HEK293 (cell line): Measurements from ENCODE around the gene CCDC40.

Source experiments
- CTCF ChIA-PET: fragments of 350-600 bp; formaldehyde crosslinking; extraction: SDS; loops from one replicate; lab custom pipeline; 2021; ENCODE audit warnings: antibody characterized with exemption; lab: Yijun Ruan, JAX
- POLR2A ChIA-PET: fragments of 300-600 bp; formaldehyde crosslinking; extraction: SDS; loops from one replicate; lab custom pipeline; 2020; ENCODE audit warnings: antibody characterized with exemption, inconsistent platforms; lab: Yijun Ruan, JAX
- H3K27ac ChIP-seq: fragments of 200-500 bp; sonication (Bioruptor generic); 2 replicates; pipeline ENCODE4 v1.5.1; 2014; ENCODE audit warnings: low read depth, low read length, control low read depth, inconsistent platforms; ENCODE audit errors: extremely low read depth
- H3K36me3 ChIP-seq, 2 experiments: fragments of 200-500 bp in 1 of 2; sonication (Bioruptor generic) in 1 of 2; 1 replicate in 1 of 2; 2 replicates in 1 of 2; pipeline ENCODE4 v1.5.1; 2014 to 2017; ENCODE audit warnings: inconsistent platforms in 2 of 2, low read length in 2 of 2; ENCODE audit not compliant: control insufficient read depth in 2 of 2, insufficient read depth in 1 of 2
- H3K4me1 ChIP-seq: fragments of 200-500 bp; sonication (Bioruptor generic); 2 replicates; pipeline ENCODE4 v1.5.1; 2014; ENCODE audit warnings: mild to moderate bottlenecking, low read length, inconsistent platforms; ENCODE audit not compliant: control insufficient read depth, insufficient read depth
- H3K4me3 ChIP-seq: 2 replicates; pipeline ENCODE4 v1.5.1; 2011; ENCODE audit warnings: low read depth, mild to moderate bottlenecking, control low read depth, low read length, moderate library complexity
- H3K9me3 ChIP-seq: fragments of 200-500 bp; sonication (Bioruptor generic); 2 replicates; pipeline ENCODE4 v1.5.1; 2014; ENCODE audit warnings: low read depth, low read length, inconsistent platforms; ENCODE audit not compliant: control insufficient read depth, insufficient read depth
- BCL11A ChIP-seq: fragments of 450-650 bp; formaldehyde crosslinking; IDR thresholded peaks from 2 replicates; pipeline ENCODE4 v1.5.1; 2016; ENCODE audit warnings: low read depth, missing biosample characterization, missing genetic modification characterization
- HIC1 ChIP-seq: fragments of 450-650 bp; formaldehyde crosslinking; IDR thresholded peaks from 2 replicates; pipeline ENCODE4 v1.5.1; 2016; ENCODE audit warnings: missing biosample characterization, missing genetic modification characterization
- KLF16 ChIP-seq: fragments of 450-650 bp; formaldehyde crosslinking; IDR thresholded peaks from 2 replicates; pipeline ENCODE4 v1.5.1; 2017; ENCODE audit warnings: missing biosample characterization, missing genetic modification characterization
- KLF7 ChIP-seq: fragments of 450-650 bp; formaldehyde crosslinking; IDR thresholded peaks from 2 replicates; pipeline ENCODE4 v1.5.1; 2016; ENCODE audit warnings: missing biosample characterization, missing genetic modification characterization, borderline replicate concordance
- PRDM10 ChIP-seq: fragments of 450-650 bp; formaldehyde crosslinking; IDR thresholded peaks from 2 replicates; pipeline ENCODE4 v1.5.1; 2016; ENCODE audit warnings: missing biosample characterization, missing genetic modification characterization
- SP3 ChIP-seq: fragments of 450-650 bp; formaldehyde crosslinking; IDR thresholded peaks from 2 replicates; pipeline ENCODE4 v1.5.1; 2016; ENCODE audit warnings: missing biosample characterization, missing genetic modification characterization
- ZBTB48 ChIP-seq: fragments of 450-650 bp; formaldehyde crosslinking; IDR thresholded peaks from 2 replicates; pipeline ENCODE4 v1.5.1; 2016; ENCODE audit warnings: missing biosample characterization, missing genetic modification characterization
- ZFP37 ChIP-seq: fragments of 450-650 bp; formaldehyde crosslinking; IDR thresholded peaks from 2 replicates; pipeline ENCODE4 v1.5.1; 2016; ENCODE audit warnings: missing biosample characterization, missing genetic modification characterization
- ZNF148 ChIP-seq: fragments of 450-650 bp; formaldehyde crosslinking; IDR thresholded peaks from 2 replicates; pipeline ENCODE4 v1.5.0; 2017; ENCODE audit warnings: missing biosample characterization, missing genetic modification characterization, borderline replicate concordance
- ZNF157 ChIP-seq: fragments of 450-650 bp; formaldehyde crosslinking; IDR thresholded peaks from 2 replicates; pipeline ENCODE4 v1.5.1; 2016; ENCODE audit warnings: missing biosample characterization, missing genetic modification characterization
- ZNF23 ChIP-seq: fragments of 450-650 bp; formaldehyde crosslinking; IDR thresholded peaks from 2 replicates; pipeline ENCODE4 v1.5.1; 2016; ENCODE audit warnings: missing biosample characterization, missing genetic modification characterization, borderline replicate concordance
- ZNF335 ChIP-seq: fragments of 450-650 bp; formaldehyde crosslinking; conservative IDR thresholded peaks from 2 replicates; pipeline ENCODE4 v1.5.1; 2016; ENCODE audit warnings: missing biosample characterization, missing genetic modification characterization
- ZNF350 ChIP-seq: fragments of 450-650 bp; formaldehyde crosslinking; IDR thresholded peaks from 2 replicates; pipeline ENCODE4 v1.5.0; 2017; ENCODE audit warnings: missing biosample characterization, mild to moderate bottlenecking, missing genetic modification characterization
- ZNF473 ChIP-seq: fragments of 450-650 bp; formaldehyde crosslinking; IDR thresholded peaks from 2 replicates; pipeline ENCODE4 v1.5.1; 2017; ENCODE audit warnings: missing biosample characterization, missing genetic modification characterization
- ZNF501 ChIP-seq: fragments of 450-650 bp; formaldehyde crosslinking; IDR thresholded peaks from 2 replicates; pipeline ENCODE4 v1.5.1; 2016; ENCODE audit warnings: missing biosample characterization, missing genetic modification characterization
- ZNF596 ChIP-seq: fragments of 450-650 bp; IDR thresholded peaks from 2 replicates; pipeline ENCODE4 v1.5.0; 2018; ENCODE audit warnings: missing biosample characterization, mild to moderate bottlenecking, missing genetic modification characterization, moderate library complexity
- ZNF600 ChIP-seq: fragments of 450-650 bp; formaldehyde crosslinking; IDR thresholded peaks from 2 replicates; pipeline ENCODE4 v1.5.1; 2016; ENCODE audit warnings: missing biosample characterization, missing genetic modification characterization
- ZNF654 ChIP-seq: fragments of 450-650 bp; formaldehyde crosslinking; IDR thresholded peaks from 2 replicates; pipeline ENCODE4 v1.5.1; 2016; ENCODE audit warnings: low read depth, missing biosample characterization, missing genetic modification characterization
- ZNF664 ChIP-seq: fragments of 450-650 bp; formaldehyde crosslinking; IDR thresholded peaks from 2 replicates; pipeline ENCODE4 v1.5.1; 2016; ENCODE audit warnings: missing biosample characterization, missing genetic modification characterization
- ZNF747 ChIP-seq: fragments of 450-650 bp; formaldehyde crosslinking; IDR thresholded peaks from 2 replicates; pipeline ENCODE4 v1.5.1; 2016; ENCODE audit warnings: missing biosample characterization, missing genetic modification characterization

CCDC40 gene

GRCh38 chr17:80138856-80139426, 102.5 kb downstream of the CCDC40 start:
- ChIA-PET CTCF (interaction anchor here (1.0 kb wide), 1 partner anchor 38 kb away, joined by 3 read pairs; the partner anchor contains the start of gene GAA), POLR2A (interaction anchor here (1.0 kb wide), 1 partner anchor 38 kb away, joined by 3 read pairs; the partner anchor contains the start of gene GAA)
- no peak for TF ChIP-seq ZNF654 (tag by site-specific recombination)
- no peak for TF ChIP-seq ZNF157 (tag by site-specific recombination)
- TF ChIP-seq ZNF350 (tag by site-specific recombination), result no peak
- TF ChIP-seq BCL11A, result no peak
- no peak for TF ChIP-seq PRDM10 (tag by site-specific recombination)
- TF ChIP-seq ZNF600, result no peak
- no peak for TF ChIP-seq KLF16 (tag by site-specific recombination)
- TF ChIP-seq KLF7, result no peak
- TF ChIP-seq ZNF473 (tag by site-specific recombination), result no peak
- no peak for TF ChIP-seq ZNF747 (tag by site-specific recombination)
- no peak for TF ChIP-seq ZNF335 (tag by site-specific recombination)
- no peak for TF ChIP-seq ZBTB48 (tag by site-specific recombination)
- no peak for TF ChIP-seq HIC1 (tag by site-specific recombination)
- TF ChIP-seq ZNF596 (tag by site-specific recombination), result no peak
- TF ChIP-seq ZNF23 (tag by site-specific recombination), result no peak
- no peak for TF ChIP-seq ZNF664
- no peak for TF ChIP-seq ZFP37
- TF ChIP-seq SP3, result no peak
- no peak for TF ChIP-seq ZNF148
- no peak for TF ChIP-seq ZNF501
- H3K36me3 ChIP-seq, result peaks cover 100% of the 10 kb centered on the region in 2 experiments
- H3K4me1 ChIP-seq, result no peaks in the 10 kb centered on the region
- no peak overlapping the region for H3K27ac ChIP-seq
- H3K9me3 ChIP-seq, result no peaks in the 10 kb centered on the region
- no peak overlapping the region for H3K4me3 ChIP-seq
